Breast epithelium (tissue), 3 donors: Measurements from ENCODE around the gene PLCG2.

Experiments used
- POLR2A ChIP-seq: fragments of 450-650 bp; IDR thresholded peaks from one replicate; pipeline ENCODE4 v1.6.1; 2016; ENCODE audit warnings: antibody characterized with exemption, mild to moderate bottlenecking, moderate library complexity
- TF ChIP-seq, protein P1 (sequence below), 3 donors: fragments of 450-650 bp; IDR thresholded peaks; one replicate each; pipeline ENCODE4 v1.5.1; 2016 to 2017; ENCODE audit warnings: antibody characterized with exemption in 3 of 3, mild to moderate bottlenecking in 3 of 3, moderate library complexity in 3 of 3

DNA sequence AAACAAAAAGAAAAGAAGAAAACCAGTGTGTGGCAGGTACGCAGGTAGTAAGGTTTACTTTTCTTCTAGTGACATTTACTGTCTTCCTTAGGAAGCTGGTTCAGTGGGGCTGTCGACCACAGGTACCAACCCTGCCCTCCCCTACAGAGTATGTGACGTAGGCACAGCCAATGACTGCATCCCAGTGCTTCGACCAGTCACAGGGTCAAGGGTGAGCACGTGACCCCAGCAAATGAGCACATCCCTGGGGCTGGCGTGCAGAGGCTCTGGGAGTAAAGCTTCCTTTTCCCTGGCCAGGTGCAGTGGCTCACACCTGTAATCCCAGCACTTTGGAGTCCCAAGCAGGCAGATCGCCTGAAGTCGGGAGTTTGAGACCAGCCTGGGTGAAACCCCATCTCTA lies 38.9 kb upstream of the PLCG2 start:
- no peak for TF ChIP-seq POLR2A
- TF ChIP-seq, protein P1, sequence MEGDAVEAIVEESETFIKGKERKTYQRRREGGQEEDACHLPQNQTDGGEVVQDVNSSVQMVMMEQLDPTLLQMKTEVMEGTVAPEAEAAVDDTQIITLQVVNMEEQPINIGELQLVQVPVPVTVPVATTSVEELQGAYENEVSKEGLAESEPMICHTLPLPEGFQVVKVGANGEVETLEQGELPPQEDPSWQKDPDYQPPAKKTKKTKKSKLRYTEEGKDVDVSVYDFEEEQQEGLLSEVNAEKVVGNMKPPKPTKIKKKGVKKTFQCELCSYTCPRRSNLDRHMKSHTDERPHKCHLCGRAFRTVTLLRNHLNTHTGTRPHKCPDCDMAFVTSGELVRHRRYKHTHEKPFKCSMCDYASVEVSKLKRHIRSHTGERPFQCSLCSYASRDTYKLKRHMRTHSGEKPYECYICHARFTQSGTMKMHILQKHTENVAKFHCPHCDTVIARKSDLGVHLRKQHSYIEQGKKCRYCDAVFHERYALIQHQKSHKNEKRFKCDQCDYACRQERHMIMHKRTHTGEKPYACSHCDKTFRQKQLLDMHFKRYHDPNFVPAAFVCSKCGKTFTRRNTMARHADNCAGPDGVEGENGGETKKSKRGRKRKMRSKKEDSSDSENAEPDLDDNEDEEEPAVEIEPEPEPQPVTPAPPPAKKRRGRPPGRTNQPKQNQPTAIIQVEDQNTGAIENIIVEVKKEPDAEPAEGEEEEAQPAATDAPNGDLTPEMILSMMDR (IDR thresholded peaks at IDR 0.05), result no peak
